Lower lobe of right lung (tissue), 2 donors: Measurements from ENCODE around the gene GJB4. TPM values are rescaled to one million over a fixed set of nuclear protein-coding genes. Genes with fewer than 3 reads are reported as not detected.
"Not testable (repeated sequence)": the region's sequence is repeated elsewhere in the genome, so short reads cannot be mapped to it uniquely, and the experiment has no call there.

Source experiments
- ATAC-seq, 2 donors: fragments of 200-7000 bp; cut with Tn5 transposase; one replicate each; pipeline ENCODE4 v1.9.1; 2020 to 2022; ENCODE audit warnings: mild to moderate bottlenecking in 2 of 2, moderate library complexity in 2 of 2
- DNase-seq: peaks from one replicate; pipeline ENCODE4 v3.0.0-alpha.2; 2020
- H3K27ac ChIP-seq: fragments of 200-600 bp; one replicate; pipeline ENCODE4 v1.8.0; 2022
- H3K27me3 ChIP-seq: fragments of 200-600 bp; one replicate; pipeline ENCODE4 v1.8.0; 2022; ENCODE audit warnings: low read depth
- H3K36me3 ChIP-seq: fragments of 200-600 bp; one replicate; pipeline ENCODE4 v1.8.0; 2022; ENCODE audit warnings: mild to moderate bottlenecking
- H3K4me1 ChIP-seq: fragments of 200-600 bp; one replicate; pipeline ENCODE4 v1.8.0; 2022
- H3K4me3 ChIP-seq: fragments of 200-600 bp; one replicate; pipeline ENCODE4 v1.8.0; 2022; ENCODE audit warnings: mild to moderate bottlenecking
- H3K9me3 ChIP-seq: fragments of 200-600 bp; one replicate; pipeline ENCODE4 v1.8.0; 2022
- CTCF ChIP-seq: fragments of 200-600 bp; IDR thresholded peaks from one replicate; pipeline ENCODE4 v1.8.0; 2022; ENCODE audit warnings: antibody characterized with exemption, mild to moderate bottlenecking
- intact Hi-C: fragments of 100-400 bp; cut with DNase I; formaldehyde crosslinking; loops from one replicate; pipeline ENCODE4 v1.11.0; 2022
- total RNA-seq: library from RNA; stranded (reverse); fragmentation: NEBNext Ultra II Directional; extraction: Animal tissue kit (Norgen Biotek cat#: 25700); gene quantifications from one replicate; pipeline ENCODE4 v1.2.1, GENCODE V29; 2021
- donor health status: DM: no; HTN: yes; CAD: no; lungs with severe emphysema.

The GJB4 gene
- total RNA-seq, 1 donor from 2014 or later, result 0.12 TPM

- intact Hi-C loops, result no loop called here
- H3K4me3 ChIP-seq, result no peak overlapping the region
- no peak for ATAC-seq
- no peak for TF ChIP-seq CTCF
- no peaks in the 10 kb centered on the region for H3K36me3 ChIP-seq
- no peaks in the 10 kb centered on the region for H3K9me3 ChIP-seq
- no peak overlapping the region for H3K27ac ChIP-seq
- no peaks in the 10 kb centered on the region for H3K27me3 ChIP-seq
- no peak for DNase-seq
- no peaks in the 10 kb centered on the region for H3K4me1 ChIP-seq
Observed at GRCh38 chr1:34808051-34808810, 48.7 kb downstream of the GJB4 start.

- H3K36me3 ChIP-seq, ATAC-seq, DNase-seq, H3K4me3 ChIP-seq, H3K4me1 ChIP-seq, H3K9me3 ChIP-seq, H3K27me3 ChIP-seq, intact Hi-C loops, H3K27ac ChIP-seq: not testable (repeated sequence)
Observed at GRCh38 chr1:34810781-34811180, 51.2 kb downstream of the GJB4 start.

Other genes starting within 250 kb of the GJB4 start
- not detected for gene GJB5, start 4.7 kb upstream of the GJB4 start, total RNA-seq
- gene GJB3, start 21.5 kb downstream of the GJB4 start, total RNA-seq, result 0.80 TPM
- 16.1 TPM for gene GJA4, start 33.3 kb downstream of the GJB4 start, total RNA-seq
- gene SMIM12, start 100.0 kb downstream of the GJB4 start, total RNA-seq, result 34.0 TPM
- gene DLGAP3, start 169.9 kb downstream of the GJB4 start, total RNA-seq, result 0.18 TPM
- 47.8 TPM for gene TMEM35B, start 225.6 kb downstream of the GJB4 start, total RNA-seq